DMS153 (cell line): ENCODE measurements around the gene TRPV5.

ENCODE experiments used
- DNase-seq: peaks from one replicate; lab custom pipeline; 2025; lab: John Stamatoyannopoulos, UW

TRPV5 gene

GRCh38 chr7:142870566-142871259, 62.8 kb downstream of the TRPV5 start:
- DNase-seq: no peak

GRCh38 chr7:142870147-142870559, 63.4 kb downstream of the TRPV5 start:
- DNase-seq: no peak

- DNase-seq: no peak
Measured at GRCh38 chr7:142869434-142869833, 64.1 kb downstream of the TRPV5 start.

- no peak for DNase-seq
Measured at GRCh38 chr7:142868986-142869415, 64.5 kb downstream of the TRPV5 start.

GRCh38 chr7:142868188-142868985, 65.2 kb downstream of the TRPV5 start:
- no peak for DNase-seq

- DNase-seq: no peak
Measured at GRCh38 chr7:142867398-142868187, 66.0 kb downstream of the TRPV5 start.

- DNase-seq: no peak
Measured at GRCh38 chr7:142867097-142867378, 66.5 kb downstream of the TRPV5 start.

- no peak for DNase-seq
Measured at GRCh38 chr7:142866361-142867096, 67.0 kb downstream of the TRPV5 start.

- no peak for DNase-seq
Measured at GRCh38 chr7:142865766-142866165, 67.8 kb downstream of the TRPV5 start.

GRCh38 chr7:142864980-142865747, 68.4 kb downstream of the TRPV5 start:
- no peak for DNase-seq

GRCh38 chr7:142863891-142864685, 69.5 kb downstream of the TRPV5 start:
- DNase-seq: no peak

GRCh38 chr7:142862786-142863400, 70.7 kb downstream of the TRPV5 start:
- no peak for DNase-seq

- no peak for DNase-seq
Measured at GRCh38 chr7:142862351-142862750, 71.2 kb downstream of the TRPV5 start.

- no peak for DNase-seq
Measured at GRCh38 chr7:142860968-142861367, 72.6 kb downstream of the TRPV5 start.

- DNase-seq: no peak
Measured at GRCh38 chr7:142859829-142860228, 73.7 kb downstream of the TRPV5 start.

GRCh38 chr7:142859411-142859810, 74.1 kb downstream of the TRPV5 start:
- DNase-seq: no peak
